SKM-1 (cell line): ENCODE results near the gene SLC28A2.
"Not testable (repeated sequence)": the region's sequence is repeated elsewhere in the genome, so short reads cannot be mapped to it uniquely, and the experiment has no call there.

ENCODE experiments used
- DNase-seq: peaks from one replicate; lab custom pipeline; 2025; ENCODE audit not compliant: unreplicated experiment; lab: John Stamatoyannopoulos, UW

The SLC28A2 gene, protein sequence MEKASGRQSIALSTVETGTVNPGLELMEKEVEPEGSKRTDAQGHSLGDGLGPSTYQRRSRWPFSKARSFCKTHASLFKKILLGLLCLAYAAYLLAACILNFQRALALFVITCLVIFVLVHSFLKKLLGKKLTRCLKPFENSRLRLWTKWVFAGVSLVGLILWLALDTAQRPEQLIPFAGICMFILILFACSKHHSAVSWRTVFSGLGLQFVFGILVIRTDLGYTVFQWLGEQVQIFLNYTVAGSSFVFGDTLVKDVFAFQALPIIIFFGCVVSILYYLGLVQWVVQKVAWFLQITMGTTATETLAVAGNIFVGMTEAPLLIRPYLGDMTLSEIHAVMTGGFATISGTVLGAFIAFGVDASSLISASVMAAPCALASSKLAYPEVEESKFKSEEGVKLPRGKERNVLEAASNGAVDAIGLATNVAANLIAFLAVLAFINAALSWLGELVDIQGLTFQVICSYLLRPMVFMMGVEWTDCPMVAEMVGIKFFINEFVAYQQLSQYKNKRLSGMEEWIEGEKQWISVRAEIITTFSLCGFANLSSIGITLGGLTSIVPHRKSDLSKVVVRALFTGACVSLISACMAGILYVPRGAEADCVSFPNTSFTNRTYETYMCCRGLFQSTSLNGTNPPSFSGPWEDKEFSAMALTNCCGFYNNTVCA

DNA sequence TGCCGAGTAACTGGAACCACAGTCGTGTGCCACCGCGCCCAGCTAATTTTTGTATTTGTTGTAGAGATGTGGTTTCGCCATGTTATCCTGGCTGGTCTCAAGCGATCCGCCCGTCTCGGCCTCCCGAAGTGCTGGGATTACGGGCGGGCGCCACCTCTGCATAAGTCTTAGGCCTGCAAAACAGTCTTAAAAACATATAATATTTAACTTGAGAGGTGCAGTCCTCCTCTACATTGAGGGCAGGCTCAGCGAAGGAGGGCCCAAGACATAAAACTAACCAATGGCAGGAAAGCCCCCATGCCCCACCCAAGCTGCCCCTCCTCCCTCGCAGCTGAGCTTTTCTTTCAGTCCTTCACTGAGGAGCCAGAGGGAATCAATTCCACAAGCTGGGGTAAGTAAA is at the start of gene SLC28A2:
Gene SLC28A2, plus strand, starts transcription at position 347 of the 400 bp plus-strand sequence. CDS start 982 bp downstream, outside the sequence.
- DNase-seq: no peak

DNA sequence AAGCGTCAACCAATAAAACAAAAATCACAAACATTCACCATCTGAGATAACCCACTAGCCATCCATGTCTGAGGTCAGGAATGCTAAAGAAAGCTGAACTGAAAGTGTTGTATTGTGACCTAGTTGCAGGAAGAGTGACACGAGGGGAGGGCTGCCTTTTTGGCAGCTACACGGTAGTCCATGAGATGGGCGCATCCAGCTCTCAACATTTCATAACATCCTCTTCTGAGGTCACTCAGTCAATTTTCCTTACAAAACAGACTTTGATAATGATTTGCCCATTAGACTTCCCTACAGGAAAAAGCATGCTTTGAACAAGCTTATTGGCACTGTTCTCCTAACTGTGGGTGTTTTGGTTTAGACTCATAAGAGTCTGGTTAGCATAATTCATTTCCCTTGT is 48.9 kb upstream of the SLC28A2 start:
- no peak for DNase-seq

DNA sequence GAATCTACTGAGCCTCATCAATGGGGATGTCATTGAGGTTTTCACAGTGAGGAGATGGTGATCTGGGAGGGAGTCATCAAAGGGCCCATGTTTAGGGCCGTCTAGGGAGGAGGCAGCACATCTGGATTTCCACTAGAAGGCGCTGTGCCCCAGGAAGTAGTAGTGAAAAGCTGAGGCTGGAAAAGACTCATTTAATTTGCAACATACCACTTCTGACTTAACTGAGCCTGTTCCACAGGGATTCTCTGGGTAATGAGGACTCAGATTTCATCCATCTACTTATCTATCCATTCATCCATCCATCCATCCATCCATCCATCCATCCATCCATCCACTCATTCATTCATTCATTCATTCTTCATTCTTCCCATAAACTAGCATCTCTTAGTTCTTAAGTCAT is 46.8 kb upstream of the SLC28A2 start:
- DNase-seq: peak; percentile 73

DNA sequence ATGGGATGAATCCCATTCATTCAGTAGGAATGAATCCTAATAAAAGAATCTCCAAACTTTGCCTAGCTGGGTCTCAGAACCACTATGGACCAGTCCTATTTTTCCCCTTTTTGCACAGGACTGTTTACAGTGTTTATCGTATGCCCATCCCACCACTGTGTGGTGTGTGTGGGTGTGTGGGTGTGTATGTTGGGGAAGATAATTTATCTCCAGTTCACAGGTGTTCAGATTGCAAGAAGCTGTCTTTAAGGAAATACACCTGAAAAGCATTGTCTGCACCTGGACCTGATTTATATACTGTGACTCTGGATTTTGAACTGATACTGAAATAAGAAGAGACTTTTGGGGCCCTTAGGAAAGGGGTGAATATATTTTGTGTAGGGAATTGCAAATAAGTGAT is 39.5 kb upstream of the SLC28A2 start:
- DNase-seq: no peak

DNA sequence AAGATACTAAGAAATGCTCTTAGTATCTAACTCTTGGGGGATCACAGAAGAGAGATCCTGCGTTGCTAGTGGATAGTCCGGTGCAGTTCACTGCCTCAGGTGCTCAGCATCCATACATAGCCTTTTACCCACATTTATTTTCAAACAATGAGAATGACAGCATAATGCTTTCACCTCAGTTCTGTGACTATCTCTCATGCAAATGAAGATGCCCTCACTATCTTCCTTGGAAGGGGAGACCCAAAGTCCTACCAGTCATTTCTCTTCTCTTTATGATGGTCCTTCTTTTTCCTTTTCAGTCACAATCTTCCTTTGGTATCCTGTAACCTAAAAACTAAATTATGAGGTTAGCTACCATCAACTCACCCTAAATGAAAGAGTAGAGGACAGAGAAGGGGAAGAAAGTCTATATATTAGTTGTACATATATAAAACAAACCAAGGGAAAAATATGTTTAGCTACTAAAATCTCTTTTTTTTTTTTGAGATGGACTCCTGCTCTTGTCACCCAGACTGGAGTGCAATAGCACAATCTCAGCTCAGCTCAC is 30.9 kb upstream of the SLC28A2 start:
- no peak for DNase-seq

DNA sequence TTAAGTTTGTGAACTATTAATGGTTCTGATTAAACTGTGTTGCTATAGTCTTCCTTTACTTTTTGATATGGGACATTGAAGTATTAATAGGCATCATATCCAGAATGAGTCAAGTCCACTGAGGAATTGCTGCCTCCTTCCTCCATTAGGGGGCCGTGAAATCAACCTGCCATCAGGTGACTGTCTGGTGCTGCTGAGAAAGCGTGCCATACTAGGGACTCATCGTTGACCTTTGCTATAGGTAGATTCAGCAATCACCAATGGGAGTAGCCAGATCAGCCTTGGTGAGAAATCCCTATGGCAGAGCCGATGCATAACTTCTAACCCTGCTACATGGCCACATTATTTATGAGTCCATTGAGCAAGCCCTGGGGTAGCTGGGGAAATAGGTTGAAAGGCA is 30.1 kb upstream of the SLC28A2 start:
- DNase-seq: no peak

DNA sequence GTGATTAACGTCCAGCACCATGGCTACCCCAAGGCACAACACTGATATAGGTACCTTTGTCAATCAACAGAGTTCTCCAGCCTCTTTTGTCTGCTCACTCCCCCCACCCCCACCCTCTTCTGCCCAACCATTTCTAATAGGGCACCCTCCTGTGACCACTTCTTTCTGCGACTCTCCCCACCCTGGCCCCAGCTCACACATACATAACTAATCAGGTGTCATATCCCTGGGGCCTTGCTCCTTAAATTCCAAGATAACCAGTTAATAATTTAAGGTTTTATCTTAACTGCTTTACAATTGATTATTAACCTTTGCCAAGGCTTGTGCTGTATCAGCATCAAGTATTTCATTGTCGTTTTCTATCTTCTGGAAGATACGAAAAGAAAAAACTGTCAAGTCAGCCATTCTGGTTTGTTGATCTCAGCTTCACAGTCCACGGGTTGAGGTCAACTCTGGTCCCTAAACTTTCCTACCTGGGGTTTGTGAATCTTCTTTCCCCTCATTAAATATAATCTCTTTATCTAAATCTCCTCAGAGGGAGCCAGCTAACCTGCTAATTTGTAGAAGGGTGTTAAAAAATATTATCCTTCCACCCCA is 27.3 kb upstream of the SLC28A2 start:
- DNase-seq: no peak

DNA sequence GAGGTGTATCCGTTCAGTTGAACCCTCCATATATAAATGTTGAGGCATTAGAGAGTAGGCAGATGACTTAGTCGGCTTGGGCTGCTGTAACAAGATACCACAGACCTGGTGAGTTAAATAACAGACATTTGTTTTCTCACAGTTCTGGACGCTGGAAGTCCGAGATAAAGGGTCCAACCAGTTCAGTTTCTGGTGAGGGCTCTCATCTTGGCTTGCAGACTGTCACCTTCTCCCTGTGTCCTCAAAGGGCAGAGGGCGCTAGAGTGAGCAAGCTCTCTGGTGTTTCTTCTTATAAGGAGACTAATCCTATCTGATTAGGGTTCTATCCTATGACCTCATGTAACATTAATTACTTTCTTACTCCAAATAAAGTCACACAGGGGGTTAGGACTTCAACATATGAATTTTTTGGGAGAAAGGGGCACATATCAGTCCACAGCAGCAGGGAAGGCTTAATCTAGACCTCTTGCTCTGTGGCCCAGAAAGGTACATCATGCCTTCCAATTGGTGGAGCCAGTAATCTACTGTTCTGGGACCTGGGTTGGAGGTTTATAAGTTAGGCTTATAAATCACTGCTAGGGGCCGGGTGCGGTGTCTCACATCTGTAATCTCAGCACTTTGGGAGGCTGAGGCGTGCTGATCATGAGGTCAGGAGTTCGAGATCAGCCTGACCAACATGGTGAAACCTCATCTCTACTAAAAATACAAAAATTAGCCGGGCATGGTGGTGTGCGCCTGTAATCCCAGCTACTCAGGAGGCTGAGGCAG is 26.3 kb upstream of the SLC28A2 start:
- DNase-seq: no peak

DNA sequence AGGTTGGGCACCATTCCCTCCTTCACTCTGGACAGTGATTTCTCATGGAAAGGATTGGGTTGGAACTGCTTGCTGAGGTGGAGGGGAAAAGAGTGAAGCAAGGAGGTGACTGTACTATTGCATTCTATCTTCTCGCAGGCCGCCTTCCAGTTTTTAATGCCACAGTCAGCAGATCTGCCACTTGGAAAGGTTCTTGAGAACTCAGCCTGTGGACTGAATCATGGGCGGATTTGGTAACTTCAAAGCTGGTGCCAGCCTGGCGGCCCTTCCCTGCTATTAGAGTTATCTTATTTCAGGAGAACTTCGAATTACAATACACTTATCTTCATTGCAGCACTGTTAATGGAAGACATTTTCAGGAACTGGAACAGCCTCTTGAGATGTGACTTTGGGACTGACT is 23.1 kb upstream of the SLC28A2 start:
- DNase-seq: no peak

DNA sequence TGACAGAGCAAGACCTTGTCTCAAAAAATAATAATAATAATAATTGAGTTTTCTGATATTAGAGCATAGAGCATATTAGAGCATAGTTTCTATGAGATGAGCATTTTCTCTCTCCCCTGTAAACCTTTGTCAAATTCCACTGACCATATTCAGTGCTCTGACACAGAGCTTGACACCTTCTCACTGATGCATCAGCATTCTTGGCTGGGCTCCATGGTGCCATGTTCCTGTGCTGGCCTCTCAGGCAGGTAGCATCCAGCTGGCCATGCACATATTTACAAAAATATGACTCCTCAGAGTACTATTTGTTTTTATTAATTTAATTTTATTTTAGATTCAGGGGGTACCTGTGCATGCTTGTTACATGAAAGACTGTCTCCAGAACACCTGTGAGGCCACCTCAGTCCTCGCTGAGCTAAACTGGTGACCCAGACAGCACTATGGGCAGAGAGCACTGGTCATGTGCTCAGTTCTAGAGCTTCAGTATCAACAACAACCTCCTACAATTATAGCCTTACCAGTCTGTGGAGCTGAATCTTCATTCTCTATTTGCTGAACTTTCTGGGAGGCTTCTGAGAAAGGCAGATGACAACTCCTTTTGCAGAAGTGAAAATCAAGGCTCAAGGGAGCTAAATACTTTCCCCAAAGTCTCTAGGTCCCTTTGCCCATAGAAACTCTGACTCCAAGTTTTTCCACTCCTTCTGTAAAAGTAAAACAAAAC is 21.6 kb upstream of the SLC28A2 start:
- DNase-seq: no peak

DNA sequence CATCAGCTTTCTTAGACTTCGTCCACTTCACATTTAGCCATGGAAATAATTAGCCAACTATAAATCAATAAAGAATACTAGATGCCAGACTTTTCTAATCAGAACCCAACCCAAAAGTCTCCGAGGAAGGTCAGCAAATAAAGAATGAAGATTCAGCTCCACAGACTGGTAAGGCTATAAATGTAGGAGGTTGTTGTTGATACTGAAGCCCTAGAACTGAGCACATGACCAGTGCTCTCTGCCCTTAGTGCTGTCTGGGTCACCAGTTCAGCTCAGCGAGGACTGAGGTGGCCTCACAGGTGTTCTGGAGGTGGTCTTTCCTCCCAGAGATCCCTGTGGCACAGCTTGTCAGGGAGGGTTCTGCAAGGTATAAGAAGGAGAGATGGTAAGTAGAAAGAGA is 20.9 kb upstream of the SLC28A2 start:
- no peak for DNase-seq

DNA sequence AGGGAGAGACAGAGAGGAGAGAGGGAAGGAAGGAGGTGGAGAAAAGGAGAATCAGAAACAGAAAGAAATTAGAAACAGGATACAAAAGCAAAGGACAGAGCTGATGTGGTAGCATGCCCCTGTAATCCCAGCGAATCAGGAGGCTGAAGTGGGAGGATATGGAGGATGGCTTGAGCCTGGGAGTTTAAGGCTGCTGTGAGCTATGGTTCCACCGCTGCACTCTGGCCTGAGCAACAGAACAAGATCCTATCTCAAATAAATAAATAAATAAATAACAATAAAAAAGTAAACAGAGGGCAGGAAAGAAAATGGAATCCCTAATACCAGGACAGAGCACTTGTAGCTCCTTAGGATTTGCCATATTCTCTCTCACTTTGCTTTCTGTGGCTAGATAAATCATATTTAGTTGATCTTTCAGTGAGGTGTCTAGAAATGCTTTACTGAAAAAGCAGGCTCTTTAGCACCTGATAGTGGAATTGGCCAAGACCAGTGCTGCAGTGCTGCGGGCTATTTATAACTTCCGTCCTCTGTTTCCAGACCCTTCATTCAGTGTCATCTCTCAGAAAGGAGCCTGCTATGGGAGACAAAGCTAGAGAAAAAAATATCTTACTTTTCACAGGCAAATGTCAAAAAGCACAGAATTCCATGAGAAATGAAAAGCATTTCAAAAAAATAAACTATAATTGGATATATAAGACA is 20.0 kb upstream of the SLC28A2 start:
- DNase-seq: no peak

DNA sequence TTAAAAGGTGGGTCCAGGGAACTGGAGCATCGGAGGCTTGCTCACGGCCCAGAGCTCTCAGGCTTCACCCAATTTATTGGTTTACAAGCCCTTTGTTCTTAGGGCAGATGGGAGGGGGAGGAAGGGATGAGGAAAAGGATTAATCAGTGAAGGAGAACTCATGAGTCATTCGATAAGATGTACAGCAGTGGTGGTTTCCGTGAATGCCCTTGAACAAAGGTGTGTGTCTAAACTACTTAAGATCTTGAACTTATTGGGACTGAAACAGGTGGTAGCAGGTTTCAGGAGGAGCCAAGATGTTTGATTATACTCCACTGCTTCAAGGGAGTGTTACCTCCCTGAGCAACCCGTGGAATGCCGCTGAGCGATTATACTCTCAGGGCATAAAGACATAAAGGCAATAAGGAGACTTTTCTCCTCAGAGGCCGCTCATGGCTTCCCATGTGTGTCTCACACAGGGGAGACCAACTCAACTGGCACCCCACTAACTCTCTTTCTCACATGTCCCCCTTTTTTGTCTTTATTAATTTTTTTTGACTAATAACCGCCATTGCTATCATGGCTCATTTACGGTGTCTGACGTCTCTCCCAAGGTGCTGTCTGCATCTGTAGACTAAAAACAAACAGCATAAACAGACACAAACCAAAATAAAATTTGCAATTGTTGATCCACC is 17.3 kb upstream of the SLC28A2 start:
- no peak for DNase-seq

DNA sequence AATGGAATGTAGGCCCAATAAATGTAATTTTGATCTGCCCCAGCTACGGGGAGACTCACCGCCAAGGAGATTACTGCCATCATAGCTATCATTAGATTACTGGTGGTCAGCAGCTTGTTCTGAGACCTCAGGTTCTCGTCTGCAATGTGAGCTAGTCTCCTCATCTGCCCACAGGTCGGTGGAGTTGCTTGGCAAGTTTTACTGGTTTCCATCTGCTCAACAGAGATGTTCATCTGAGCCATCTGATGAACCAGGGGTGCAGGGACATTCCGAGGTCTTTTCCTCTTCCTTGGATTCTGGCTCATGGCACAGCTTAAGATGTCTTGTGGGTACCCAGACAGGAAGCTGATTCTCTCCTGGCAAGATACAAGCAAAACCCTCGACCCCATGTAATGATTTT is 15.2 kb upstream of the SLC28A2 start:
- not testable (repeated sequence) for DNase-seq

DNA sequence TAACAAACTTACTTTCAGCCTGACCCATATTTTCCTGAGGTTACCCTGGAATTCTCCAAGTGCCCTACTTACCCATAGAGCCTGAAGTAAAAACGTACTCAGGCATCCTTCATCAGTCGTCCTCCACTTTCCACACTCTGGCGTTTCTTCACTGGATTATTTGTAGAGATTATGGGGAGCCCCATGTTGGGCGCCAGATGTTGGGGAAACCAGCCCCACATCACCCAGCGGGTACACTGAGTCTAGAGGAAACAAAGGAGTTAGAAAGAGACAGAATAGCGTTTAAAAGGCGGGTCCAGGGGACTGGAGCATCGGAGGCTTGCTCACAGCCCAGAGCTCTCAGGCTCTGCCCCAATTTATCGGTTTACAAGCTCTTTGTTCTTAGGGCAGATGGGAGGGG is 9.7 kb upstream of the SLC28A2 start:
- no peak for DNase-seq

DNA sequence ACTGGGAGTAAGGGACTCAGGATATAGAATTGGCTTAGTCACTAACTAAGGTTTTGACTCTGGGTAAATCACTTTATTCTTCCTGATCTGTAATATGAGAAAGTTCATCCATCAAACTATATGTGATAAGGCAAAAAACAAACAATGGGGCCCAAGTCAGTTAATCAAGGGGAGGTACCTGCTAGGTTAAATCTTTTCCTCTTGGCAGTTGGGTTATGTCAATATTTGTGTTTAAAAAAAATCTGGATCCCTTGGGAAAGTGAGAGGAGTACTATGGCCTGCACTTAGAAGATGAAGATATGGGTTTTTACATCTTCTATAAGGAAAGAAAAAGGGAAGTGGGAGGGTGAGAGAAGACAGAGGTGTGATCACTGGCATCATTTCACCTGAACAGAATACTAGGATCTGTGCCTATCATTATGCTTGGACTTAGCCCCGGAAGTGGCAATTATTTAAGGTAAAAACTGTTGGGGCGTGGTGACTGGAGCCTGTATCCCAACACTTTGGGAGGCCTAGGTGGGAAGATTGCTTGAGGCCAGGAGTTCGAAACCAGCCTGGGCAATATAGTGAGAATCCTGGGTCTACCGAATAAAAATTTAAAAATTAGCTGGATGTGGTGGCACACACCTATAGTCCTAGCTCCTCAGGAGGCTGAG is 2.8 kb upstream of the SLC28A2 start:
- no peak for DNase-seq

DNA sequence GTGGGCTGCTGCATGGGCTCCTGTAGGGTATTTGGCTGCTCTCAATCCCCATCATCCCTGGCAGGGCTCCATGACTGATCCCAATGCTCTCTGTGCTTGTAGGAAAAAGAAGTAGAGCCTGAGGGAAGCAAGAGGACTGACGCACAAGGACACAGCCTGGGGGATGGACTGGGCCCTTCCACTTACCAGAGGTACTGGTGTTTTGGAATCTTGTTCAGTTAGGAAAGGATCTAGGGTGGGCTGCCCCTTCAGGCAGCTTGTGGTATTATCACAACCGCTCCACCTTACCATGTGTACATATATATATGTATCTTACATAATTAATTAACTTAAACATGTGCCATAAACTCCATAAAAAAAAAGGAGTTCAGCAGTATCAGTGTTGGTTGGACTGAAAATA is 1.3 kb downstream of the SLC28A2 start:
- DNase-seq: no peak

DNA sequence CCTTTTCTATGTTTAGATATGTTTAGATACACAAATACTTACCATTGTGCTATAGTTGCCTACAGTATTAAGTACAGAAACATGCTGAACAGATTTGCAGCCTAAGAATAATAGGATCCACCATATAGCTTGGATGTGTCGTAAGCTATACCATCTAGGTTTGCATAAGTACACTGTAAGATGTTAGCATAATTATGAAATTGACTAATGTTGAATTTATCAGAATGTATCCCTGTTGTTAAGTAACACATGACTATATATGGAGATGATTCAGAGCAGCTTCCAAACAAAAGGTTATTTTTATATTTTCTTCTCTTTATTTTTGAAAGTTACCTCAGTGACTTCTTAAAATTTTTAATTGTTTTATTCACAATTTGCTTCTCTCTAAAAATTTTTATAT is 2.4 kb downstream of the SLC28A2 start:
- DNase-seq: no peak

DNA sequence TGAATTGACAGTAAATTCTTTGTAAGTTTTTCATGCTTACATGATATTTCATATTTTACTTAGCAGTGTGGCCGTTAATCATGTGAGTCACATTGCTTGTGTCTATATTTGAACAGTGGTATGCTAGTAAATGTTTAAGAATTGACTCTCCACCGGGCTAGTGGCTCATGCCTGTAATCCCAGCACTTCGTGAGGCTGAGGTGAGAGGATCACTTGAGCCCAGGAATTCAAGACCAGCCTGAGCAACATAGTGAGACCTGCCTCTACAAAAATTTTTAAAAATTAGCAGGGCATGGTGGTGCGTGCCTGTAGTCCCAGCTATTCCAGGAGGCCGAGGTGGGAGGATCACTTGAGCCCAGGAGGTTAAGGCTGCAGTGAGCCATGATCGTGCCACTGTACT is 2.8 kb downstream of the SLC28A2 start:
- not testable (repeated sequence) for DNase-seq
